Activated CD4-positive, alpha-beta T cell treated with anti-CD3 and anti-CD28 coated beads, Interleukin-2, amount 10 ng/mL, durations not matched to agents 7 days and 5 days (primary cell): ENCODE measurements around the gene MYO5B. TPM values are rescaled to one million over a fixed set of nuclear protein-coding genes. Genes with fewer than 3 reads are reported as not detected.

Experiments used
- CTCF ChIA-PET: fragments of 350-600 bp; sonication (Branson Sonifier 250); formaldehyde crosslinking; loops from one replicate; lab custom pipeline; 2021; ENCODE audit warnings: antibody characterized with exemption; lab: Charles Lee
- POLR2A ChIA-PET: fragments of 350-600 bp; sonication (Branson Sonifier 250); formaldehyde crosslinking; loops from one replicate; lab custom pipeline; 2021; ENCODE audit warnings: antibody characterized with exemption; lab: Charles Lee
- DNase-seq: peaks from one replicate; pipeline ENCODE4 v3.0.0-alpha.2; 2020
- H3K27ac Mint-ChIP-seq: one replicate; pipeline ENCODE4 v1.8.0; 2021; ENCODE audit warnings: mild to moderate bottlenecking, moderate library complexity, mixed read lengths
- H3K27me3 Mint-ChIP-seq: one replicate; pipeline ENCODE4 v1.8.0; 2021; ENCODE audit warnings: mixed read lengths
- H3K36me3 Mint-ChIP-seq: one replicate; pipeline ENCODE4 v1.8.0; 2021; ENCODE audit warnings: low read depth, mixed read lengths
- H3K4me1 Mint-ChIP-seq: one replicate; pipeline ENCODE4 v1.8.0; 2021; ENCODE audit warnings: mixed read lengths
- H3K4me3 Mint-ChIP-seq: one replicate; pipeline ENCODE4 v1.8.0; 2021; ENCODE audit warnings: mild to moderate bottlenecking, moderate library complexity, mixed read lengths
- H3K9me3 Mint-ChIP-seq: one replicate; pipeline ENCODE4 v1.8.0; 2021; ENCODE audit warnings: mixed read lengths
- total RNA-seq, 2 experiments: library from RNA; stranded (reverse); gene quantifications; one replicate each; pipeline ENCODE4 v1.2.3, GENCODE V29; 2021

Gene MYO5B
- total RNA-seq, 2 experiments from 2014 or later, result 0.12 TPM; not detected in 1

DNA sequence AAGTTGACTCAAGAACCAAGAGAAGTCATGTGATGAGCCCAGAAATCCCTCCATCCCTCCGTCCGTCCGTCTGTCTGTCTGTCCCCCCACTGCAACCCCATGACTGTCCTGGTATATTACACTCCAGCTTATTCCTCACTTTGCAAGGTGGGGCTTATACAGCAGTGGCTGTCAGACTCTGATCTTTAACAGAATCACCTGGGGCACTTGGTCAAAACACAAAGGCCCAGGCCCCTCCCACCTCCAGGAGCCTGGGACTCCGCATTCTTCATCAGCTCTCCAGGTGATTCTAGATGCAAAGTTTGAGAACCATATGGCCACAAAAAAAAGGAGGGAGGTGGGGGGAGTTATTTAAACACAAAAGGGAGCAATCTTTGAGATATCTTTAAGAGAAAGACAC lies 61.4 kb downstream of the MYO5B start:
- Mint-ChIP-seq H3K4me3 (no peak overlapping the region), H3K9me3 (no peaks in the 10 kb centered on the region), H3K27me3 (peaks cover 25% of the 10 kb centered on the region), H3K36me3 (no peaks in the 10 kb centered on the region), H3K4me1 (no peaks in the 10 kb centered on the region), H3K27ac (no peak overlapping the region)
- CTCF ChIA-PET, result no interaction called here
- no peak for DNase-seq
- POLR2A ChIA-PET, result no interaction called here

DNA sequence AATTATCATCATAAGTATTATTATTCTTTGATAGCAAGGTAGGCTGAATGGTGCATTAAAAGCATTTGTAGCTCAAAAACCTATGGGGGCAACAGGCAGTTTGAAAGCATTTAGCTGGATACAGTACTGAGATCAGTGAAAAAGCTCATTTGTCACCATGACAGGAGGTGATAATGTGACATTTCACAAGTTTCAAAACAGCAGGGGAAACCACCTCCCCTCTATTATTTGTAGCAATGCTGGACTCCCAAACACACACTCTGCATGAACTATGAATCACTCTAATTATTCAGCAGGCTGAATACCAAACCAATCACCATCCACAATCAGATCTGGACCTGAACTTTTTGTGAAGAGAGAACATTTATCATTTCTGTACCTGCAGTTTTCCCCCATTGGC lies 63.4 kb downstream of the MYO5B start:
- DNase-seq, result no peak
- ChIA-PET CTCF (no interaction called here), POLR2A (no interaction called here)
- H3K27me3 Mint-ChIP-seq, result peaks cover 21% of the 10 kb centered on the region
- H3K4me3 Mint-ChIP-seq, result no peak overlapping the region
- H3K4me1 Mint-ChIP-seq, result no peaks in the 10 kb centered on the region
- no peaks in the 10 kb centered on the region for H3K36me3 Mint-ChIP-seq
- no peak overlapping the region for H3K27ac Mint-ChIP-seq
- H3K9me3 Mint-ChIP-seq, result no peaks in the 10 kb centered on the region

DNA sequence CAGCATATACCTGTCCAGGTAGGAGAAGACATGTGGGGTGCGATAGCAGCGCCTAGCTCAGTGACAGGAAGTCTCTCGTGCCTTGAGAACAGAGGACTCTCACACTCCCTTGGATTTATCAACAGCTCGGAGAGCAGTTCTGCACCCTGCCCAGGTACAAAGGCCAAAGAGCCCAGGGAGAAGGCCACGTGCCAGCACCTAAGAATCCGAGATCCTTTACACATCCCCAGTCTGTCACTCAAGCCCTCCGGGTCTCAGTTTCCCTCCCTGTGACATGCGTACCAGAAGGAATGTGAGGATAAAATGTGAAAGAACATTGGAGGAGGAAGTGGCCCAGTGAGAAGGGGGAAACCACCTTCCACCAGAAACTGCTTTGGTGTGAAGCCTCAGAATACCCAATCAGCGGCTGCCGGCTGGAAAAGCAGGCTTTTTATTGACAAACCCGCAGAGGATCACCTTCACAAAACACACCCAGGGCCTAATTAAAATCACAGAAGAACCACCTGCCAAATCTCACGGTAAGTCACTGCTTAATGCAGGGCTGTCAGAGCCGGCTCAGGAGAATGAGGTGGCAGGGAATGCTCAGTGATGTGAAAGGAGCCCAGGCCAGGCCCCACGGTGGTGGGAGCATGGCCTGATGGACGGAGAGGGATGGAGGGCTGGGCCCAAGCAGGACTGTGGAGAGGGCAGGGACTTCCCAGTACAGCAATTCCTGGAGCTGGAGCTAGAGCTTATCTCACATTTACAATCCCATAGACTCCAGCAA lies 66.3 kb downstream of the MYO5B start:
- H3K9me3 Mint-ChIP-seq, result no peaks in the 10 kb centered on the region
- H3K27ac Mint-ChIP-seq, result no peak overlapping the region
- peaks cover 15% of the 10 kb centered on the region for H3K27me3 Mint-ChIP-seq
- no peaks in the 10 kb centered on the region for H3K36me3 Mint-ChIP-seq
- H3K4me1 Mint-ChIP-seq, result no peaks in the 10 kb centered on the region
- no peak for DNase-seq
- CTCF ChIA-PET, result no interaction called here
- POLR2A ChIA-PET, result no interaction called here
- H3K4me3 Mint-ChIP-seq, result no peak overlapping the region

DNA sequence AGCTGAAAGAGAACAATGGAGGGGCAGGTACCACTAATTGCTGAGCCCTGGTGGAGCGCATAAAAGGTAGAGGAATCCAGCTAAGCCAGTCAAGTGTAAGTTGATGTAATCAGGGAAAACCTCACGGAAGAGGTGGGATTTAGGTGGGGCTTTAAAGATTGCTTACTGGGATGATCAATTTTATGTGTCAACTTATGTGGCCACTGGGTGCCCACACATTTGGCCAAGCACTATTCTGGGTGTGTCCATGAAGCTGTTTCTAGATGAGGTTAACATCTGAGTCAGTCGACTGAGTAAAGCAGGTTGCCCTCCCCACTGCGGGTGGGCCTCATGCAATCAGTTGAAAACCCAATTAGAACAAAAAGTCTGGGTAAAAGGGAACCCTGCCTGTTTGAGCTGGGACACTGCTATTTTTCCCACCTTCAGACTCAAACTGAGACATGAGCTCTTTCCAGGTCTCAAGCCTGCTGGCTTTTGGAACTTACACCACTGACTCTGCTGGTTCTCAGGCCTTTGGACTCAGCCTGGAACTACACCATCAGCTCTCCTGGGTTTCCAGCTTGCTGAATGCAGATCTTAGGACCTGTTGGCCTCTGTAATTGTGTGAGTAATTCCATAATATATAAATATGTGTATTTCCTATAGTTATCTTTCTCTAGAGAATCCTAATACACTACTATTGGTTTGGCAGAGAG lies 67.3 kb downstream of the MYO5B start:
- Mint-ChIP-seq H3K4me1 (no peaks in the 10 kb centered on the region), H3K27me3 (peaks cover 14% of the 10 kb centered on the region), H3K9me3 (no peaks in the 10 kb centered on the region), H3K27ac (no peak overlapping the region), H3K36me3 (no peaks in the 10 kb centered on the region), H3K4me3 (no peak overlapping the region)
- DNase-seq, result no peak
- ChIA-PET POLR2A (no interaction called here), CTCF (no interaction called here)

DNA sequence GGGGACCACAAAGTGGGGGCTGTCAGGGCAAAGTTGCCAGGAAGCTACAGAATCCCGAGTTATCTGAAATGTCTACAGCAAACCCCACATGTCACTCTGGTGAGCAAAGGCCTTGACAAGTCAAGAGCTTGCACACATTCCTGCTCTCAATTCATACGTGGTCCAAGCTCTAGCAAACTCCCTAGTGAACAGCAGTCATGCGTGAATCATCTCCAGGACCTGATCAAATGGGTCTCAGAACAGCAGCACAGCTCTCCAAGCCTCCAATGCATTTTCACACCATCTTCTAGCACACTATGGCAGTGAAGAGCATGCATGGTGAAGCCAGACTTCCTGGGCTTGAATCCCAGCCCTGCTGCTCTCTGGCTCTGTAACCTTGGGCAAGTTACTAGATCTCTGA lies 68.5 kb downstream of the MYO5B start:
- Mint-ChIP-seq H3K27me3 (peaks cover 11% of the 10 kb centered on the region), H3K4me3 (no peak overlapping the region), H3K27ac (no peak overlapping the region), H3K36me3 (no peaks in the 10 kb centered on the region), H3K4me1 (no peaks in the 10 kb centered on the region), H3K9me3 (no peaks in the 10 kb centered on the region)
- no peak for DNase-seq
- ChIA-PET CTCF (no interaction called here), POLR2A (no interaction called here)

DNA sequence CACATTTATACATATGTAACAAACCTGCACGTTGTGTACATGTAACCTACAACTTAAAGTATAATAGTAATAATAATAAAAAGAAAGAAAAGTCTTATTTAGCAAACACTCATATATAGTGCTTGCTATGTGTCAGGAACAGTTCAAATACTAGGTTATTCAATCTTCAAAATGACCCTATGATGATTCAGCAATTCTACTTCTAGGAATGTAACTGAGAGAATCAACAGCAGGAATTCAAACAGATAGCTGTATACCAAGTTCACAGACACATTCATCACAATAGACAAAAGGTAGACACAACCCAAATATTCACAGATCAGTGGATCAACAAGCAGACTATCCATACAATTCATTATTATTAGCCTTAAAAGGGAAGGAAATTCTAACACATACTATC lies 69.5 kb downstream of the MYO5B start:
- ChIA-PET CTCF (no interaction called here), POLR2A (no interaction called here)
- Mint-ChIP-seq H3K4me3 (no peak overlapping the region), H3K36me3 (no peaks in the 10 kb centered on the region), H3K27ac (no peak overlapping the region), H3K27me3 (peaks cover 9% of the 10 kb centered on the region), H3K4me1 (no peaks in the 10 kb centered on the region), H3K9me3 (no peaks in the 10 kb centered on the region)
- no peak for DNase-seq

DNA sequence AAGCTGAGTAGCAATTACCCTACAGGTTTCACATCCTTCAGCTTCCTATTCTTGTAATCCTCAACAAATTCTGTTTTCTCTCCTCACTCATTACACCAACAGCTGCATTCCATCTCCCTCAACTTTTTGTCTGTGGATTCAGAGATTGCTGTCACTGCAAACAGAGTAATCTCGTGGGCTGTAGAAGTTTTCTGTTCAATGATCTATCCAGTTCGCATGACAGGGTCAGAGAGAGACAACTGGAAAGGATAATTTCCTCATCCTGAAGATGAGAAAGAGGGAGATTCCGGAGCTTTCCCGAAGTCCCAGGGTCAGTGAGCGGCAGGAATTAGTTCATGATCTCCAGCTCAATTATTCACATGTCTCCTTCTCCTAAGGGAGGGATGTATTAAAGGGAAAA lies 75.7 kb downstream of the MYO5B start:
- H3K36me3 Mint-ChIP-seq, result no peaks in the 10 kb centered on the region
- H3K4me1 Mint-ChIP-seq, result no peaks in the 10 kb centered on the region
- H3K9me3 Mint-ChIP-seq, result no peaks in the 10 kb centered on the region
- H3K4me3 Mint-ChIP-seq, result no peak overlapping the region
- CTCF ChIA-PET, result interaction anchor here (0.9 kb wide), 1 partner anchor 49 kb away, joined by 3 read pairs; no protein-coding TSS in a partner anchor
- POLR2A ChIA-PET, result no interaction called here
- peaks cover 8% of the 10 kb centered on the region for H3K27me3 Mint-ChIP-seq
- DNase-seq, result no peak
- H3K27ac Mint-ChIP-seq, result no peak overlapping the region

DNA sequence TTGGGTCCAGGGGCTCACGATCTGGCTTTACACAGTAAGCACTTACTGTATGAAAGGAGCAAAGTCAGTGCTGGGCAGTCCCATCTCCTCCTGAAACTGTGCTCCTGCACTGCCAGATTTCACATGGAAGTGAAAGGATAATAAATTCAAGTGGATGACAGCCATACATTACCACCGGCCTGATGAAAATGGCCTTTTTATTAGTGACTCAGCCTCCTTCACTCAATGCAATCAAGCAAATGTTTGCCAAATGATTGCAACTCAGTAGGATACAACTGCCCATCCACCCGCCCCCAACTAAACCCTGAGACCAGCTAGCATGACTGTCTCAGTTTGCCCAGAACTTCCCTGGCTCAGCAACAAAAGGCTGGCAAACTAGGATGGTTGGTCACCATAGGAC lies 77.1 kb downstream of the MYO5B start:
- Mint-ChIP-seq H3K4me3 (no peak overlapping the region), H3K4me1 (no peaks in the 10 kb centered on the region), H3K27me3 (peaks cover 10% of the 10 kb centered on the region), H3K9me3 (no peaks in the 10 kb centered on the region), H3K36me3 (no peaks in the 10 kb centered on the region), H3K27ac (no peak overlapping the region)
- ChIA-PET CTCF (no interaction called here), POLR2A (no interaction called here)
- DNase-seq, result no peak

DNA sequence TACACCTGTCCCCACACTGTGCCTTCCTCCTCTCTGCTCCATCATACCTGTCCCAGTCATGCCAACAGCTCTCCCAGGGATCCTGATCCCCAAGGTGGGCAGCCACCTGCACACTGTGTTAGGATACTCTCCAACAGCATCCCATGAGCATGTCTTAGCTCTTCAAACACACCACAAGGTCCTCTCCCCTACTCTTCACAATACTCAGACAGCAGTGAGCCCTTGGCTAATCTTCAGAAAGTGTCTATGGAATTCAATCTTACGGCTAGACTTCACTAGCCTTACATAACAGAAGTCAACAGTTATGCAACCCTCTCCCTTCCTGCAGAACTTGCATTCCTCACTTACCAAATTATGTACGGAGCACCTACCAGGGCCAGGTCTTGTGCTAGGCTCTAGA lies 79.9 kb downstream of the MYO5B start:
- Mint-ChIP-seq H3K36me3 (no peaks in the 10 kb centered on the region), H3K27me3 (peaks cover 19% of the 10 kb centered on the region), H3K9me3 (no peaks in the 10 kb centered on the region), H3K4me3 (no peak overlapping the region), H3K27ac (no peak overlapping the region), H3K4me1 (no peaks in the 10 kb centered on the region)
- no peak for DNase-seq
- POLR2A ChIA-PET, result no interaction called here
- CTCF ChIA-PET, result no interaction called here

DNA sequence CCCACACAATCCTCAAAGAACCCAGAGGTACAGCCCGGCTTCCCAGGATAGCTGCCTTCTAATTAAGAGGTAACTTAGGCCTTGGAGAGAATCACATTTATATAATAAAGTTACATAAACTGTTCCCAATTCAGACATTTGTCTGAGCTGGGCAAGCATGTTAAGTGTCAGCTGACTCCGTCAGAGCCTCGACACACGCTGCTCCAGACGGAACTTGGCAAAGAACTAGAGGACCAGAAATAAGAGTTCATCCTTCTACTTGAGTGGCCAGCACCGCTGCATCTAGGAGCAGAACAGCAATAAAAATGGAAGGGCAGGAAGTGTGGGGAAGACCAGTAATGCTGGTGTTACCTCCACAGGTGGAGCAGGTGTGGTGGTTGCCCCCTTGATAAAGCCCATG lies 80.5 kb downstream of the MYO5B start:
- CTCF ChIA-PET, result no interaction called here
- H3K4me1 Mint-ChIP-seq, result no peaks in the 10 kb centered on the region
- H3K4me3 Mint-ChIP-seq, result no peak overlapping the region
- H3K36me3 Mint-ChIP-seq, result no peaks in the 10 kb centered on the region
- no peak for DNase-seq
- no peaks in the 10 kb centered on the region for H3K9me3 Mint-ChIP-seq
- H3K27me3 Mint-ChIP-seq, result peaks cover 24% of the 10 kb centered on the region
- POLR2A ChIA-PET, result no interaction called here
- no peak overlapping the region for H3K27ac Mint-ChIP-seq

DNA sequence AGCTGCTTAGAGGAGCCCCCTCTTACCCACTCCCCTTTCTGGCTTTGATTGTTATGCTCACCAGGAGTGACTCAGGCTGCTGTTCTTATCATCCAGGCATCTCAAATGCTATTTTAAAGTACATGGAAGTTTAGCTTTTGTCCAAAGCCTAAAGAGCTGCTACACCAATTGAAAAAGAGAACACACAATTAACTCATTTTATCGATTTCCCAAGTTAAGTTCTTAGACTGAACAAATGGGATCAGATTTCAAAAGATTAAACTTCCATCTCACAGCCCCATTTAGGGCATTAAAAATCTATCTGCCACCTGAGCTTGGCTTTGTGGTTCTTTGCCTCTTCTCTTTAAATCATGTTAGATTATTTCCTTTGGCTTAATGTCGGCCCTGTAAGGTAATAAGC lies 81.2 kb downstream of the MYO5B start:
- H3K27ac Mint-ChIP-seq, result no peak overlapping the region
- CTCF ChIA-PET, result no interaction called here
- no peak for DNase-seq
- no peak overlapping the region for H3K4me3 Mint-ChIP-seq
- no peaks in the 10 kb centered on the region for H3K9me3 Mint-ChIP-seq
- H3K36me3 Mint-ChIP-seq, result no peaks in the 10 kb centered on the region
- POLR2A ChIA-PET, result no interaction called here
- H3K27me3 Mint-ChIP-seq, result peaks cover 26% of the 10 kb centered on the region
- H3K4me1 Mint-ChIP-seq, result no peaks in the 10 kb centered on the region

DNA sequence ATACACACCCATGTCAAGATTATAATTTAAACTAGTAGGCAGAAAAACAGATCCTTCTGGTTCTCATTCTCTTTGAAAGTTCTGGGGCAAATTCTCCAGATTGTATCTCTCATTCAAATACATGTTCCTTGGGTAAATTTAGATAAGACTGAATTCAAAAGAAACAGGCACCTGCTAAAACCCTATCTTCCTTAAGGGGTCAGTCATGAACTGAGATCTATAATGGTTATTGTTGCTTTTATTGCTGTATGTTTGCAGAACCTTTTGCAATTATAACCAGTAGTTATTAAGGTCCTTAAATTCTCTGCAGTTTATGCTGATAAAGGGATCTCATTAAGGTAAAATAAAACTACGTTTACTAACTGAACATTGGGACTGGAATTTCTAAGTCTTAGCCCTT lies 83.5 kb downstream of the MYO5B start:
- ChIA-PET CTCF (no interaction called here), POLR2A (no interaction called here)
- Mint-ChIP-seq H3K36me3 (no peaks in the 10 kb centered on the region), H3K27me3 (peaks cover 26% of the 10 kb centered on the region), H3K27ac (no peak overlapping the region), H3K4me1 (no peaks in the 10 kb centered on the region), H3K9me3 (no peaks in the 10 kb centered on the region), H3K4me3 (no peak overlapping the region)
- no peak for DNase-seq

DNA sequence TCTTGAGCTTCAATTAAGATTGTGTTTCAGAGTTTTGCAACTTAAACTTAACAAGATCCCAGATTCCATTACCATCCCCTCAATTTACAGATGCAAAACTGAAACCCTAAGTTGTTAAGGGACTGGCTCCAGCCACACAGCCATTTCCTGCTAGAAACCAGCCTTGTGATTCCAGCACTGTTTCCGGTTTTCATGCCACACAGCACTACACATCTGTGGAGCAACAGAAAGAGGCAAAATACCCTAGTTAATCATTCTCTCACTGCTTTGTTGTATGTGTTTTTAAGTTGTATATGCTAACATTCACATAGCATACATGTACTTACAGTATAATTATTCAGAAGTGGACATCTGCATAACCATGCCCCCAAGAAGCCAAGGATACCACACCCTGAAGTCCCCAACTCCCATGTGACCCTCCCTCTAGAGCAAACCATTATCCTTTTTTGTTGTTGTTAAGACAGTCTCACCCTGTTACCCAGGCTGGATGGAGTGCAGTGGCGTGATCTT lies 87.4 kb downstream of the MYO5B start:
- Mint-ChIP-seq H3K4me3 (no peak overlapping the region), H3K9me3 (no peaks in the 10 kb centered on the region)
- POLR2A ChIA-PET, result no interaction called here

More for the DNA sequence above, 87.4 kb downstream of the MYO5B start:
- no peaks in the 10 kb centered on the region for H3K4me1 Mint-ChIP-seq
- H3K36me3 Mint-ChIP-seq, result no peaks in the 10 kb centered on the region
- CTCF ChIA-PET, result no interaction called here
- H3K27me3 Mint-ChIP-seq, result peaks cover 28% of the 10 kb centered on the region
- no peak overlapping the region for H3K27ac Mint-ChIP-seq
- DNase-seq, result no peak
